ENCODE results near the gene AJAP1. TPM values are rescaled to one million over a fixed set of nuclear protein-coding genes. Genes with fewer than 3 reads are reported as not detected.

The AJAP1 gene
- total and polyA plus RNA-seq, 2 of the 13 experiments (the other 11 are each of a cell fraction or from before 2014, with no cell fraction given) = not detected

- Histone ChIP-seq H3K79me2 (ENCODE audit: insufficient read depth, low read length) (no peaks in the 10 kb centered on the region), H3K27me3 (ENCODE audit: control insufficient read depth in 1 of 2, insufficient read depth in 2 of 2, low read length in 2 of 2) (peaks cover 1 to 3% of the 10 kb centered on the region in 2 experiments; a peak in 2 of 5 replicates), H3K4me2 (ENCODE audit: low read depth, low read length) (no peak overlapping the region), H3K4me3 (replicated peaks in 1 of 3; ENCODE audit: insufficient read depth in 1 of 3, low read depth in 2 of 3, low read length in 3 of 3) (no peak overlapping the region), H3K9ac (ENCODE audit: insufficient read depth, low read depth, low read length) (no peak overlapping the region), H4K20me1 (ENCODE audit: insufficient read depth, low read length) (no peaks in the 10 kb centered on the region), H2AFZ (ENCODE audit: low read length) (no peak overlapping the region), H3K4me1 (ENCODE audit: insufficient read depth, low read length) (no peaks in the 10 kb centered on the region), H3K27ac (ENCODE audit: extremely low read length, insufficient read depth, low read length) (no peak overlapping the region), H3K36me3 (replicated peaks in 1 of 2; ENCODE audit: control insufficient read depth in 1 of 2, insufficient read depth in 2 of 2, low read length in 2 of 2) (no peaks in the 10 kb centered on the region), H3K9me3 (ENCODE audit: low read length) (no peaks in the 10 kb centered on the region)
- CTCF ChIA-PET (ENCODE audit: low intra/inter-chr PET ratio, low total read pairs) = no interaction called here
- 32% methylated on average over 3 of the region's 19 CpGs for WGBS (ENCODE audit: low lambda C conversion rate)
- TF ChIP-seq HDAC2 (CRISPR knock-in tag; IDR thresholded peaks at IDR 0.05) (no peak), IRF2 (CRISPR knock-in tag; IDR thresholded peaks at IDR 0.05) (no peak), SRSF9 (IDR thresholded peaks at IDR 0.05; ENCODE audit: borderline replicate concordance, insufficient read depth, low read depth, low read length, poor library complexity, severe bottlenecking) (no peak), ZSCAN29 (CRISPR knock-in tag; conservative IDR thresholded peaks at IDR 0.05) (no peak), ARID5B (CRISPR knock-in tag; IDR thresholded peaks at IDR 0.05) (no peak), KLF15 (CRISPR knock-in tag; IDR thresholded peaks at IDR 0.05; ENCODE audit: borderline replicate concordance) (no peak), SMAD3 (CRISPR knock-in tag; IDR thresholded peaks at IDR 0.05) (no peak), ZNF780A (CRISPR knock-in tag; IDR thresholded peaks at IDR 0.05) (no peak), MTF1 (CRISPR knock-in tag; IDR thresholded peaks at IDR 0.05) (no peak)
- TF ChIP-seq, protein P1, sequence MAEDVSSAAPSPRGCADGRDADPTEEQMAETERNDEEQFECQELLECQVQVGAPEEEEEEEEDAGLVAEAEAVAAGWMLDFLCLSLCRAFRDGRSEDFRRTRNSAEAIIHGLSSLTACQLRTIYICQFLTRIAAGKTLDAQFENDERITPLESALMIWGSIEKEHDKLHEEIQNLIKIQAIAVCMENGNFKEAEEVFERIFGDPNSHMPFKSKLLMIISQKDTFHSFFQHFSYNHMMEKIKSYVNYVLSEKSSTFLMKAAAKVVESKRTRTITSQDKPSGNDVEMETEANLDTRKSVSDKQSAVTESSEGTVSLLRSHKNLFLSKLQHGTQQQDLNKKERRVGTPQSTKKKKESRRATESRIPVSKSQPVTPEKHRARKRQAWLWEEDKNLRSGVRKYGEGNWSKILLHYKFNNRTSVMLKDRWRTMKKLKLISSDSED (CRISPR knock-in tag; IDR thresholded peaks at IDR 0.05) = no peak
- in situ Hi-C loops (cut with HindIII; ENCODE audit: extremely low pct_ligation_motif_present, low pct_unique_long_range_greater_than_20kb) (no loop called here), intact Hi-C loops (cut with micrococcal nuclease; ENCODE audit: unreplicated experiment) (no loop called here)
- FAIRE-seq = no peak
- POLR2A ChIA-PET = no interaction called here
- DNase-seq (ENCODE audit: low spot score) = no peak
- BruUV-seq (replicated peaks) = no TSS peak
- no peak for ATAC-seq
Measured at GRCh38 chr1:4689941-4690635, 35.7 kb downstream of the AJAP1 start.
